NCI-H128 (cell line): ENCODE measurements around the gene CNNM2.
"Not testable (repeated sequence)": the region's sequence is repeated elsewhere in the genome, so short reads cannot be mapped to it uniquely, and the experiment has no call there.

Source experiments
- DNase-seq: peaks from one replicate; lab custom pipeline; 2025; ENCODE audit not compliant: unreplicated experiment; lab: John Stamatoyannopoulos, UW

Gene CNNM2

DNA sequence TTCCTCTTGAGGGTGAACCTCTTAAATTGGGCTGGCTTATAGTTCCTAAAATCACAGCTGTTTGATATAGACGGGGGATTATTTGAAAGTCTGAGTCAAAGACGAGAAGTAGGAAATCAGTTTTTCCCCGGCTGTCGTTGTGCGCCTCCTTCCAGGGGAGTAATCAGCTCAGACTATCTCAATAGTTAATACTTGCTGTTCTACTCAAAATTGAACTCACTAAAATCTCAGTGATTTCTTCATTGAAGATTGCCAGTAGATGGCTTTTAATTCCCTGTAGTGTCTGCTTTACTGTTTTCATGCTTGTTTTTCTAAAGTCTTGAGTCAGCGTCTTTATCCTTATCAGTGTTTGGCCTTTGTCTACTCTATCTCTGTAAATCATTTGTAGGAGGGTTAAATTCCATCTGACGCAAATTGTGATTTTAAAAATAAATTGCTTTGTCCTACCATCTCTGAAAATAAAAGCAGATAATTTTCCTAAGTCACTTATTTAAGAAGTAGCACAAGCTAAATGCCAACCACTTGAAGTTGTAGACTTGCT lies 47.3 kb downstream of the CNNM2 start:
- DNase-seq = no peak

- DNase-seq = no peak
Observed at GRCh38 chr10:102967123-102967522, 49.0 kb downstream of the CNNM2 start.

- no peak for DNase-seq
Observed at GRCh38 chr10:102970562-102971340, 52.7 kb downstream of the CNNM2 start.

DNA sequence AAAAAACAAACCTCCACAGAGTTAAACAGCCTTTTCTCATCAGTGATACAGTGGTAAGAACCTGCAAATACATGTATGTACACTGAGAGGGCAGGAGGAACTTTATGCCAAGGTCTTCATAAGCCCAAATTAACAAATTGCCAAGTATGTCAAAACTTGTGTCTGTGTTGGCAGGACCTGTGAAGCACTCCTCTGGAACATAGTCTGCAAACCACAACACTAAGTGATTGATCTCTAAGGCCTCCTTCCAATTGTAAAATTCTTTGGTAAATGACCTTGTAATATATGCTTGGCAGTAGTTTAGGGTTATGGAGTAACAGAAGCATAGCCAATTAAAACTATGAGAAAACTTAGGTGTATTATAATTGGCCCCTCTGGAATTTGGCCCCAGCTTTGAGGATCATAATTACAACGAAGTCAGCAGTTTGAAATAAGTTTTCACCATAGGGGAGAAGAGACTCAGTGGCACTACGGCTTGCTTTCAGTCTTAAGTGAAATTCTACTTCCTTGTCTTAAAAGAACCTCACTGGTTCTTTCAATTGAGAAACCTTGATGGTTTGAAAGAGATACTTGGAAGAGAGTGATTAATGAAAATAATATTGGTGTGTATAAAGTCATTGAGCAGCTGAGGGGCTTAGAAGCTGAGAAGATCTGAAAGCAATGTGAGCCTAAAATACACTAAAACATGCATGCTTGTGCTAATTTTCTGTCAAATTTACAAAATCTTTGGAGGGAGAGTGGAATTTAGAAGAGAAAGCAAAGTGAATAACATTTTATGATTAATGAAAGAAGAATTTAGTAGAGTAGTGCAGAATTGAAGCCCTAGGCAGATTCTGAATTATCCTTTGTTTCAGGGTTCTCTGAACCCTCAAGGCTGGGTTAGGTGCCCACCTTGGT lies 57.6 kb downstream of the CNNM2 start:
- DNase-seq = no peak

- not testable (repeated sequence) for DNase-seq
Observed at GRCh38 chr10:102976380-102976726, 58.3 kb downstream of the CNNM2 start.

DNA sequence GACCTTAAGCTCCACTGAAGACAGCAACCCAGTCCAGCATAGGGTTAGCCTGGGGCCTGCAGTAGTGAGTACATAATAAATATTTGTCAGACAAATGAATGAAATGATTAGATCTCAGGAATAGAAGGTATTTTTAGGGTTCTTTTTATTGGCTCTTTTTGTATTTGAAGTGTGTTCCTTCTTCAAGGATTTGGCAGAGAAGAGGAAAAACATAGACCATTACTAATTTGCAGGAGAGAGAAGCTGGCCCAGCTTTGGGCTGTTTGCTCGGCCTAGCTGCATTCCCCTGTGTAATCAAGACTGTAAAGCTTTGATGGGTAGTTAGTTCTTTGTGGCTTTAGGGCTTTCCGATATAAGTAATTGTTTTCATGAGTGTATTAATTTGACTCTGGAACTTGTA lies 64.2 kb downstream of the CNNM2 start:
- DNase-seq = no peak

GRCh38 chr10:102984086-102984485 lies 66.0 kb downstream of the CNNM2 start:
- no peak for DNase-seq

DNA sequence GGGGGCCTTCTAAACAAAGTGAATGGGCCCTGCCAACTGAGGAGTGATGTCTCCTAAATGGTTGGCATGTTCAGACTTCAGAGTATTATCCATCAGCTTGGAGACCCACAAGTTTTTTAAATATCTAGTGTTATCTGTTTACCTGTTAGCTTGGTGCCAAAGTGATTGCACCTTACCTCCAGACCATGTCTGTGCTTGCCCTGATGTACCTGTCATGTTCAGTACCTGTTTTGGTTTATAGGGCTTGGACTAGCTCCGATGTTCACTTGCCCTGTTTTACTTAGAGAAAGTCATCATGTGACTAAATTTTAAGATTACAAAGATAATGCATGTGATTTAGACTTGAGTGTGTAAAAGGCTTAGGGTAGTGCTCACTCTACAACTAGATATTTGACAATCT lies 67.7 kb downstream of the CNNM2 start:
- no peak for DNase-seq

DNA sequence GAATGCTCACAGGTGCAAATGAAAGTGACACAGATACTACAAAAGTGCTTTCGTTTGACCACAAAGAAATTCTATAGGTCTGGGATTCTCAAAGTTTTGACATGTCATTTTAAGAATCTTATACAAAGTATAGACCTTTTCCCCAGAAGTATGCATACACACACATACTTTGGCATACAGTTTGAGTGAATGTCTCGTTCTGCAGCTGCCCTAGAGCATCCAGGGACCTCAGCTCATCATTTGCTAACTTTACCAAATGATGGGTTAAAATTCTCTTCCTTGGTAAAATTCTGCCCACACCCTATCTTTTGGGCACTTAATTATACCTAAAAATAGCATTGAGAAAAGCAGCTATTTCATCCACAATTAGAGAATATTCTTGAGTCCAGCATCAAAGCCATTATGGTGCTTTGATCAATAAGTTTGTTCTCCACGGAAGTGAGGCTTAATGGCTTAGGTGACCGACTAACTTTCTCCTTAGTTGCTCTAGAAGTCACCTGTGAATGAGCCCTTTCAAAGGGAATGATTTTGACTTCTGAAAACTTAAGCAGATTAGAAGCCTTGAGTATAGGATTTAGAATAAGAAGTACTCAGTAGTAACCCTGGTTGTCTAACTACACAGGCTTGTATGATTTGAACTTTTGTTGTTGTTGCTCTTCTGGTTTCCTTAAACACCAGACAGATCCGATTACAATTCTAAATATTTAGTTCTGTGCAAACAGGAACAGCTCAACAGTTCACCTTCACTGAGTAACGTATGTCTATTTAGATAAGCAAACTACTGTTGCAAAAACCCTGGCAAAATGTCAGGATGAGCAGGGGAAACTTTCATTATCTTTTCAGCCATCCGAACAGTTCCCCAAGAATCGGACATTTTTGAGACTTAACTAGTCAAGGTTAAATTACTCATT lies 70.6 kb downstream of the CNNM2 start:
- no peak for DNase-seq

- no peak for DNase-seq
Observed at GRCh38 chr10:102994531-102995295, 76.6 kb downstream of the CNNM2 start.

GRCh38 chr10:102996876-102997275 lies 78.8 kb downstream of the CNNM2 start:
- DNase-seq = no peak

GRCh38 chr10:102997998-102998397 lies 79.9 kb downstream of the CNNM2 start:
- no peak for DNase-seq

- DNase-seq = no peak
Observed at GRCh38 chr10:102998399-102998907, 80.4 kb downstream of the CNNM2 start.

DNA sequence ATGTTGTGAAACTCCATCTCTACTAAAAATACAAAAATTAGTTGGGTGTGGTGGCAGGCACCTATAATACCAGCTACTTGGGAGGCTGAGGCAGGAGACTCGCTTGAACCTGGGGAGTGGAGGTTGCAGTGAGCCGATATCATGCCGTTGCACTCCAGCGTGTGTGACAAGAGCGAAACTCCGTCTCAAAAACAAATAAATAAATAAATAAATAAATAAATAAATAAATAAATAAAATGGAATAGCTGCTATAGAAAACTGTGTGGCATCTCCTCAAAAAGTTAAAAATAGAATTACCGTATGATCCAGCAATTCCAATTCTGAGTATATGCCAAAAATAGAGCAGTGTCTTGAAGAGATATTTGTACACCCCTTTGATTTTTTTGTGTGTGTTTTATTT lies 82.0 kb downstream of the CNNM2 start:
- DNase-seq = not testable (repeated sequence)

GRCh38 chr10:103007017-103007416 lies 88.9 kb downstream of the CNNM2 start:
- DNase-seq = no peak

GRCh38 chr10:103013416-103013815 lies 95.3 kb downstream of the CNNM2 start:
- no peak for DNase-seq

DNA sequence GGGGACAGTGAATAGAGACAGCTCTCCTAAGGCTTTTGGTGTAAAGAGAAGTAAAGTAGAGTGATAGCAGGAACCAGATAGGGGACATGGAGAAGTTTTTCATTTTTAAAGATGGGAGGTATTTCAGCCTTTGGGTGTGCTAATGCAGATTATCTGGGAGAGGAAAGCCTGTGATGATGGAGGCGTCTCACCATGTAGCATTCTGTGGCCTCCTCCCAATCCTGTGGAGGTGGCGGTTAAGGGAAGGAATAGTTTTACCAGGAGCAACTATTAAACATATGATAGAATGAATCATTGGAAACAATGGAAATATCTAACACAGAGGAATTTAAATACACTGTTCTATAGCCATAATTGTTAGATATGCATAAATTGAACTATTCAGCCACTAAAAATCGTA lies 101.3 kb downstream of the CNNM2 start:
- DNase-seq = no peak

DNA sequence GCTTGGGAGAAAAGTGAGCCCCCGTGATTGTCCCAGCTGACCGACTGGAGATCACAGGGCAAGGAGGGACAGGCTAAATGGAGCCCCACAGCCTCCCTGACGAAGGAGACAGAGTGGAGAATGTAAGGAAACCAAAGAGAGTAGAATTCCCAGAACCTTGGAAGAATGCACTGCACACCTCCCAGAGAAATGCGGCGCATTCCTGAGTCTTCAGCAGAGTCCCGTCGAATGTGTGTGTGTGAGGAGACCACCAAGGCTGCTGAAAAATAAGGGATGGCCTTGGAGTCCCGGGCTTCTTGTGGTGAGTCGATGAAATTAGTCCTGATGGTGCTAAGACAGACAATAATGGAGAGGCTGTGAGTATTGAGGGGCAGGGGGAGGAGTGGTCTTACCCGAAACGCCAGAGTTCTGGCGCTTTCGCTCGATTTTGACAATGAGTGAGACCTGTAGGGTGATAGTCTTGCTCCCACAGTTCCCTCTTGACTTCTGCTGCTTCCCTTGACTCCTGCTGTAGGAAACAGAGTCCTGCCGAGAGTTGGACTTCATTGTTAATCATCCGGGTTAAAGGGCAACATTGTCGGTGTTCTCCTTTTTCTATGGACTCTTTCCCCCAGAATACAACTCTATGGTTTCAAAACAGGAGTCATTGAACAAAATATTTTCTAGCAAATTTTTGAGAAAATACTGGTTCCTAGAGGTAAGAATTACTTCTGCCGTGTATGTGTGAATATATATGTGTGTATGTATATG lies 103.2 kb downstream of the CNNM2 start:
- no peak for DNase-seq

DNA sequence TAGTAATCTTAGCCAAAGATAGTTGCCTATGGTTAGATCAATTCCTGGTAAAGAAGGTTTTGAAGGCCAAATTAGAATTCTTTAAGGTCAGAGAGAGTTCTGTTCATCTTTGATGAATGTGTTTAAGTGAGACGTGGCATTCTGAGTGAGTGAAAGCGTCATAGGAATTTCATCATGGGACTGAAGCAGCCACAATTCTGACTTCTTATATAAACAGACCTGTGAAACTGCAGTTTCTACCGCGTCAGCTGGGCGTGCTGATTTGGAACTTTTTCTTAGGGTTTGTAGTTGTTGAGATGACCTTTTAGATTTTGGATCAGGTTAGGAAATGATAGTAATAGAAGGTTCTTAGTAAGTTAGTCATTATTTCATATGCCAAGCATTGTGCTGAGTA lies 103.8 kb downstream of the CNNM2 start:
- DNase-seq = no peak
